C4-2B (cell line): ENCODE results near the gene FAM174B.

Experiments
- ZFX ChIP-seq: fragments of 450-650 bp; IDR thresholded peaks from 2 replicates; pipeline ENCODE4 v1.6.1; 2017
- TF ChIP-seq, protein P1 (sequence below): fragments of 450-650 bp; conservative IDR thresholded peaks from 2 replicates; pipeline ENCODE4 v1.5.1; 2017; ENCODE audit warnings: mild to moderate bottlenecking

DNA sequence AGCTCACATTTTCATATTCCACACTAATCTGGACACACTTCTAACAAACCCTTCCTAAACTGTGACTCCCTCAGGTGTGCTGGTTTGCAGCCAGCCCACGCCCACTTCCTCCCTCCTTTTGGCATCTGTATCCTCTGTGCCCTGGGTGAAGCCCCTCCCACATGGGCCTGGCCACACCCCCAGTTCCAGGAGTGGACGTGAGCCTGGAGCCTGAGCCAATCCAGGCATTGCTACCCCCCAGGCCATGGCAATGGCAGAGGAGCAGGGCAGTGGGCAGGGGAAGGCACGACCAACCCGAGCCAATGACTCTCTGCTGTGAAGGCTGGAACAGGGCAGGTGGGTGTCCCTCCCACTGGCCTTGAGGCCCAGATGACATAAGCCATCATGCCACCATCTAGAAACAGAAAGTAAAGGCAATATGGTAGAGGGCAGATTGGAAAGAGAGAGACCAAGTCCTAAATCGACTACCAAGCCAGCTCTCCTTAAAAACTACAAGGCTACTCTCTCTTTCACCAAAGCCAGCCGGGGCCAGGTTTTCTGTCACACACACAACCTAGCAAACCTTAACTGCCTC is 18.6 kb downstream of the FAM174B start:
- TF ChIP-seq, protein P1, sequence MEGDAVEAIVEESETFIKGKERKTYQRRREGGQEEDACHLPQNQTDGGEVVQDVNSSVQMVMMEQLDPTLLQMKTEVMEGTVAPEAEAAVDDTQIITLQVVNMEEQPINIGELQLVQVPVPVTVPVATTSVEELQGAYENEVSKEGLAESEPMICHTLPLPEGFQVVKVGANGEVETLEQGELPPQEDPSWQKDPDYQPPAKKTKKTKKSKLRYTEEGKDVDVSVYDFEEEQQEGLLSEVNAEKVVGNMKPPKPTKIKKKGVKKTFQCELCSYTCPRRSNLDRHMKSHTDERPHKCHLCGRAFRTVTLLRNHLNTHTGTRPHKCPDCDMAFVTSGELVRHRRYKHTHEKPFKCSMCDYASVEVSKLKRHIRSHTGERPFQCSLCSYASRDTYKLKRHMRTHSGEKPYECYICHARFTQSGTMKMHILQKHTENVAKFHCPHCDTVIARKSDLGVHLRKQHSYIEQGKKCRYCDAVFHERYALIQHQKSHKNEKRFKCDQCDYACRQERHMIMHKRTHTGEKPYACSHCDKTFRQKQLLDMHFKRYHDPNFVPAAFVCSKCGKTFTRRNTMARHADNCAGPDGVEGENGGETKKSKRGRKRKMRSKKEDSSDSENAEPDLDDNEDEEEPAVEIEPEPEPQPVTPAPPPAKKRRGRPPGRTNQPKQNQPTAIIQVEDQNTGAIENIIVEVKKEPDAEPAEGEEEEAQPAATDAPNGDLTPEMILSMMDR, result no peak
- no peak for TF ChIP-seq ZFX
